ENCODE results near the gene RBM25. TPM values are rescaled to one million over a fixed set of nuclear protein-coding genes. Genes with fewer than 3 reads are reported as not detected.
"Not testable (repeated sequence)": the region's sequence is repeated elsewhere in the genome, so short reads cannot be mapped to it uniquely, and the experiment has no call there.

Gene RBM25
- 100 to 1,000 TPM in 1 of 4 donors, 10 to 100 TPM in 3; 53.1 to 157 (median 96.4) TPM for total RNA-seq

GRCh38 chr14:73058224-73058921 is at the start of gene RBM25:
Gene RBM25, plus strand, starts transcription at chr14:73058534. Its CDS starts 13,108 bp downstream, at chr14:73071642.
- Histone ChIP-seq H3K36me3 (no peaks in the 10 kb centered on the region), H3K4me3 (peak within 1 kb of the TSS; percentile 57 to 90 (median 71)), H3K27me3 (no peaks in the 10 kb centered on the region), H3K9me3 (no peaks in the 10 kb centered on the region), H3K27ac (peak within 1 kb of the TSS; percentile 94 to 96 (median 96)), H3K4me1 (peaks cover 0 to 41% (median 18%) of the 10 kb centered on the region in 4 donors)
- TF ChIP-seq POLR2AphosphoS5 (IDR thresholded peaks at IDR 0.05) (peak; percentile 99), EP300 (IDR thresholded peaks at IDR 0.05; ENCODE audit: low read depth) (no peak), CTCF (IDR thresholded peaks at IDR 0.05) (no peak), POLR2A (IDR thresholded peaks at IDR 0.05) (peak; percentile 99)
- intact Hi-C loops (cut with DNase I; ENCODE audit: low total_unique reads) (no loop called here), in situ Hi-C loops (cut with MboI; ENCODE audit: low pct_ligation_motif_present in 1 of 4, low pct_unique_long_range_greater_than_20kb in 1 of 4, low sequenced_read_pairs in 3 of 4) (no loop called here)
- DNase-seq = peak; percentile 97
- 0% methylated on average over 2 to 49 of the region's 57 CpGs for WGBS, 2 donors (ENCODE audit: low coverage in 1 of 2)

GRCh38 chr14:73011189-73011588 is 47.1 kb upstream of the RBM25 start:
- H3K9me3 ChIP-seq; H3K4me3 ChIP-seq; H3K36me3 ChIP-seq; H3K27ac ChIP-seq; in situ Hi-C loops (cut with MboI; ENCODE audit: low pct_ligation_motif_present in 1 of 4, low pct_unique_long_range_greater_than_20kb in 1 of 4, low sequenced_read_pairs in 3 of 4); intact Hi-C loops (cut with DNase I; ENCODE audit: low total_unique reads); H3K4me1 ChIP-seq; H3K27me3 ChIP-seq; DNase-seq: not testable (repeated sequence)
- WGBS, 2 donors (ENCODE audit: low coverage in 1 of 2) = 88 to 93% methylated on average over 6 to 7 of the region's 7 CpGs

GRCh38 chr14:73014105-73014504 is 44.2 kb upstream of the RBM25 start:
- H3K27ac ChIP-seq = peak overlapping the region in 1 of 4 donors; percentile 16
- H3K36me3 ChIP-seq = peaks cover 0 to 6% (median 0%) of the 10 kb centered on the region in 4 donors
- H3K27me3 ChIP-seq = no peaks in the 10 kb centered on the region
- H3K4me1 ChIP-seq = peaks cover 0 to 12% (median 2%) of the 10 kb centered on the region in 4 donors
- no peak overlapping the region for H3K4me3 ChIP-seq
- in situ Hi-C loops (cut with MboI; ENCODE audit: low pct_ligation_motif_present in 1 of 4, low pct_unique_long_range_greater_than_20kb in 1 of 4, low sequenced_read_pairs in 3 of 4) = no loop called here
- no peaks in the 10 kb centered on the region for H3K9me3 ChIP-seq
- no peak for TF ChIP-seq POLR2A (IDR thresholded peaks at IDR 0.05)
- TF ChIP-seq EP300 (IDR thresholded peaks at IDR 0.05; ENCODE audit: low read depth) = no peak
- no peak for TF ChIP-seq POLR2AphosphoS5 (IDR thresholded peaks at IDR 0.05)
- TF ChIP-seq CTCF (IDR thresholded peaks at IDR 0.05) = no peak
- no peak for DNase-seq
- WGBS, 2 donors (ENCODE audit: low coverage in 1 of 2) = 66 to 85% methylated on average over 2 of the region's 2 CpGs
- intact Hi-C loops (cut with DNase I; ENCODE audit: low total_unique reads) = no loop called here

- in situ Hi-C loops (cut with MboI; ENCODE audit: low pct_ligation_motif_present in 1 of 4, low pct_unique_long_range_greater_than_20kb in 1 of 4, low sequenced_read_pairs in 3 of 4); H3K27me3 ChIP-seq; H3K27ac ChIP-seq; H3K36me3 ChIP-seq; intact Hi-C loops (cut with DNase I; ENCODE audit: low total_unique reads); H3K4me3 ChIP-seq; H3K9me3 ChIP-seq; DNase-seq: not testable (repeated sequence)
- peaks cover 0 to 12% (median 2%) of the 10 kb centered on the region in 4 donors for H3K4me1 ChIP-seq
- 92 to 94% methylated on average over 7 to 14 of the region's 14 CpGs for WGBS, 2 donors (ENCODE audit: low coverage in 1 of 2)
Observed at GRCh38 chr14:73015552-73015951, 42.8 kb upstream of the RBM25 start.

DNA sequence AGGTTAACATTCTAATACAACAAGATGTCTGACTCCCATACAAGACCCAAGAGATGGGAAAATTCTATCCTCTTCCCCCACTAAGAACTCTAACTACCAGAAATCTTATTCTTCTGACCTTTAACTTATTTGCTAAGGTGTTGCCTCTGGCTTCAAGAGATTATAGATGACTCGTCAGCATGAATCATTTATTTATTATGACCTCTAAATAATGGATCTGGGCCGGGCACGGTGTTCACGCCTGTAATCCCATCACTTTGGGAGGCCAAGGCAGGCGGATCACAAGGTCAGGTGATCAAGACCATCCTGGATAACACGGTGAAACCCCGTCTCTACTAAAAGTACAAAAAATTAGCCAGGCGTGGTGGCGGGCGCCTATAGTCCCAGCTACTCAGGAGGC is 42.3 kb upstream of the RBM25 start:
- peaks cover 0 to 12% (median 2%) of the 10 kb centered on the region in 4 donors for H3K4me1 ChIP-seq
- intact Hi-C loops (cut with DNase I; ENCODE audit: low total_unique reads); H3K36me3 ChIP-seq; H3K4me3 ChIP-seq; DNase-seq; in situ Hi-C loops (cut with MboI; ENCODE audit: low pct_ligation_motif_present in 1 of 4, low pct_unique_long_range_greater_than_20kb in 1 of 4, low sequenced_read_pairs in 3 of 4); H3K27ac ChIP-seq; H3K27me3 ChIP-seq; H3K9me3 ChIP-seq: not testable (repeated sequence)
- 82 to 95% methylated on average over 4 to 10 of the region's 10 CpGs for WGBS, 2 donors (ENCODE audit: low coverage in 1 of 2)
